HepG2 (cell line): ENCODE data around the gene HPD. TPM values are rescaled to one million over a fixed set of nuclear protein-coding genes. Genes with fewer than 3 reads are reported as not detected.
A peak's percentile ranks its signal among the peaks of the same experiment; 100 is the strongest.

ENCODE experiments used
- ARHGAP35 ChIP-seq: sonication (generic); formaldehyde crosslinking; IDR thresholded peaks from 2 replicates; pipeline ENCODE4 v1.9.0; 2022; ENCODE audit warnings: mild to moderate bottlenecking, inconsistent platforms, moderate library complexity, missing genetic modification reagents, borderline replicate concordance
- CEBPG ChIP-seq: IDR thresholded peaks from 2 replicates; pipeline ENCODE4 v1.6.1; 2016
- DPF2 ChIP-seq: sonication (generic); formaldehyde crosslinking; IDR thresholded peaks from 2 replicates; pipeline ENCODE4 v1.4.0; 2020; ENCODE audit warnings: mild to moderate bottlenecking, low read depth, missing genetic modification reagents, borderline replicate concordance
- KLF11 ChIP-seq: IDR thresholded peaks from 2 replicates; pipeline ENCODE4 v1.6.1; 2016; ENCODE audit warnings: missing compliant biosample characterization
- MYNN ChIP-seq: sonication (generic); formaldehyde crosslinking; IDR thresholded peaks from 2 replicates; pipeline ENCODE4 v1.4.0; 2020; ENCODE audit warnings: mild to moderate bottlenecking, low read depth, missing genetic modification reagents
- MZF1 ChIP-seq: sonication (generic); formaldehyde crosslinking; IDR thresholded peaks from 2 replicates; pipeline ENCODE4 v1.8.1; 2023; ENCODE audit warnings: mild to moderate bottlenecking, missing genetic modification reagents, borderline replicate concordance
- NCOA1 ChIP-seq: sonication (generic); formaldehyde crosslinking; IDR thresholded peaks from 2 replicates; pipeline ENCODE4 v1.9.0; 2021; ENCODE audit warnings: missing genetic modification reagents
- PHF20 ChIP-seq: sonication (generic); formaldehyde crosslinking; IDR thresholded peaks from 2 replicates; pipeline ENCODE4 v1.5.0; 2020; ENCODE audit warnings: mild to moderate bottlenecking, missing genetic modification reagents
- SCMH1 ChIP-seq: sonication (generic); formaldehyde crosslinking; IDR thresholded peaks from 2 replicates; pipeline ENCODE4 v1.9.0; 2021; ENCODE audit warnings: missing genetic modification reagents, mild to moderate bottlenecking, borderline replicate concordance
- SMAD9 ChIP-seq: sonication (generic); formaldehyde crosslinking; IDR thresholded peaks from 2 replicates; pipeline ENCODE4 v1.5.1; 2020; ENCODE audit warnings: mild to moderate bottlenecking, missing genetic modification reagents
- SOX5 ChIP-seq: IDR thresholded peaks from 2 replicates; pipeline ENCODE4 v1.6.1; 2016; ENCODE audit warnings: borderline replicate concordance
- THAP11 ChIP-seq: IDR thresholded peaks from 2 replicates; pipeline ENCODE4 v1.6.1; 2016; ENCODE audit warnings: missing biosample characterization, missing genetic modification reagents
- ZFP82 ChIP-seq: sonication (generic); formaldehyde crosslinking; IDR thresholded peaks from 2 replicates; pipeline ENCODE4 v1.5.1; 2020; ENCODE audit warnings: mild to moderate bottlenecking, missing genetic modification reagents, borderline replicate concordance
- ZNF331 ChIP-seq: sonication (generic); formaldehyde crosslinking; IDR thresholded peaks from 2 replicates; pipeline ENCODE4 v1.4.0; 2020; ENCODE audit warnings: missing genetic modification reagents
- ZNF335 ChIP-seq: sonication (generic); formaldehyde crosslinking; IDR thresholded peaks from 2 replicates; pipeline ENCODE4 v1.4.0; 2020; ENCODE audit warnings: missing genetic modification reagents
- ZSCAN29 ChIP-seq: sonication (generic); formaldehyde crosslinking; conservative IDR thresholded peaks from 2 replicates; pipeline ENCODE4 v1.4.0; 2020; ENCODE audit warnings: mild to moderate bottlenecking, missing genetic modification reagents
- ZSCAN9 ChIP-seq: IDR thresholded peaks from 2 replicates; pipeline ENCODE4 v1.6.1; 2016; ENCODE audit warnings: borderline replicate concordance
- polyA plus RNA-seq, 8 experiments: library from polyadenylated mRNA; depleted of rRNA in 3 of 8; stranded (reverse) in 7 of 8; unstranded in 1 of 8; fragments of >200 nt; fragmentation: Illumina TruSeq in 4 of 8; extraction: Trizol in 4 of 8; gene quantifications; 2 replicates each; pipeline versions ENCODE4 v1.2.1 to v1.2.3, GENCODE V29; 2011 to 2016; ENCODE audit warnings: low read depth in 4 of 8, missing spikeins in 1 of 8, mixed read lengths in 1 of 8; ENCODE audit not compliant: insufficient read depth in 1 of 8
- total RNA-seq, 5 experiments: library from RNA; depleted of rRNA; stranded (reverse); fragments of >200 nt; fragmentation: Illumina TruSeq; extraction: Trizol; gene quantifications; 2 replicates each; pipeline ENCODE4 v1.2.3, GENCODE V29; 2016; ENCODE audit warnings: low read depth in 1 of 5
- TF ChIP-seq, protein P1 (sequence below): sonication (generic); formaldehyde crosslinking; IDR thresholded peaks from 2 replicates; pipeline ENCODE4 v1.4.0; 2020; ENCODE audit warnings: missing genetic modification reagents, mild to moderate bottlenecking, borderline replicate concordance
- TF ChIP-seq, protein P2 (sequence below), 2 experiments: sonication (generic) in 1 of 2; formaldehyde crosslinking in 1 of 2; IDR thresholded peaks; 2 replicates each; pipeline versions ENCODE4 v1.4.0 to v1.6.1; 2018 to 2020; ENCODE audit warnings: missing genetic modification reagents in 2 of 2, borderline replicate concordance in 1 of 2, low read depth in 1 of 2, mild to moderate bottlenecking in 1 of 2, missing biosample characterization in 1 of 2
- TF ChIP-seq, protein P3 (sequence below): sonication (generic); formaldehyde crosslinking; conservative IDR thresholded peaks from 2 replicates; pipeline ENCODE4 v1.8.0; 2022; ENCODE audit warnings: low read depth, missing genetic modification reagents
- TF ChIP-seq, protein P4 (sequence below): sonication (generic); formaldehyde crosslinking; IDR thresholded peaks from 2 replicates; pipeline ENCODE4 v1.4.0; 2020; ENCODE audit warnings: mild to moderate bottlenecking, missing genetic modification reagents

The HPD gene
- total and polyA plus RNA-seq, 2 of the 13 experiments (the other 11 are each of a cell fraction or from before 2014, with no cell fraction given): 120 to 195 TPM

DNA sequence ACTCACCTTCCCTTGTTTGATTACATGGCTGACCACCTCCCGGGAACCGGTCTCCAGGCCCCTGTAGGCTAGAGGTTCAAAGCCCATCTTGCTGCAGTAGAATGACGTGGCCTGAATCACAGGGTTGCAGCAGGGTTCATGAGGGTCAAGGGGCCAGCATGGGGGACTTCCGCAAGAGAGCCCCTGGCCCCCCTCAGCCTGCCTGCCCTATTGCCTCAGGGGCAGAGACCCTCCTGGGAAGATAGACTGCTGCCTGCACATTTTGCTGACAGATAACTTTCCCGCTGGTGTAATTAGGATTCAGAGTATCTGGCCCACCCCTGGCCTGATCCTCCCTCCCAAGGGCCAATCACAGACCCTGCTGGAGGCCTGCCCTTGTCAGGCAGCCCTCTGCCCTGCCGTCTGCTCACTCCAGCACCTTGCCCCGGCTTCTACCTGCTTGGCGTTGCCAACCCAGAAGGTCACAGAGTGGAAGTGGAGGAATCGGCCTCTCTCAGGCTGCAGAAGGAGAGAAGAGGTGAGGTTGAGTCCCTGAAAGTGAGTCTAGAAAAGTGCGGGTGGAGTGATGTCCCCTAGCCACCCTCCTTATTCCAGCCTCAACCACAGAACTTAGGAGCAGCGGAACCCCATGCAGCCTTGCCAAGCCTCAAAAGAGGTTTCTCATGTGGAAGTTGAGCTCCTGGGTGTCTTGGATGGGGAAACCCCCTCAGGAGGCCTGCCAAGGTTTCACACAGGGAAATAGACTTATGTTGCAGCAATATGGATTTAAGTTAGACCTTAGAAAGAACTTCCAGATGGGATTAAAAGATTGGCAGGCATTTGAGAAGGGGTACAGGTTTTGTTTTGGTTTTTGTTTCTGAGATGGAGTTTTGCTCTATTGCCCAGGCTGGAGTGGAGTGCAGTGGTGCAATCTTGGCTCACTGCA lies 1.1 kb downstream of the HPD start (continued):
- no peak for TF ChIP-seq KLF11 (CRISPR knock-in tag)
- no peak for TF ChIP-seq SMAD9 (CRISPR knock-in tag)
- peak; percentile 70; the same call in 1 of the 2 replicates for TF ChIP-seq ZNF335 (CRISPR knock-in tag)
- peak; percentile 76; the same call in 1 of the 2 replicates for TF ChIP-seq DPF2 (CRISPR knock-in tag)
- no peak for TF ChIP-seq NCOA1 (CRISPR knock-in tag)
- no peak for TF ChIP-seq ARHGAP35 (CRISPR knock-in tag)
- no peak for TF ChIP-seq ZSCAN9 (CRISPR knock-in tag)
- 0 out of 2 replicates have a peak, but pooled peaks have one; percentile 53 for TF ChIP-seq THAP11 (CRISPR knock-in tag)
- TF ChIP-seq MZF1 (CRISPR knock-in tag): peak; percentile 27; the same call in 1 of the 2 replicates
- TF ChIP-seq, protein P1, sequence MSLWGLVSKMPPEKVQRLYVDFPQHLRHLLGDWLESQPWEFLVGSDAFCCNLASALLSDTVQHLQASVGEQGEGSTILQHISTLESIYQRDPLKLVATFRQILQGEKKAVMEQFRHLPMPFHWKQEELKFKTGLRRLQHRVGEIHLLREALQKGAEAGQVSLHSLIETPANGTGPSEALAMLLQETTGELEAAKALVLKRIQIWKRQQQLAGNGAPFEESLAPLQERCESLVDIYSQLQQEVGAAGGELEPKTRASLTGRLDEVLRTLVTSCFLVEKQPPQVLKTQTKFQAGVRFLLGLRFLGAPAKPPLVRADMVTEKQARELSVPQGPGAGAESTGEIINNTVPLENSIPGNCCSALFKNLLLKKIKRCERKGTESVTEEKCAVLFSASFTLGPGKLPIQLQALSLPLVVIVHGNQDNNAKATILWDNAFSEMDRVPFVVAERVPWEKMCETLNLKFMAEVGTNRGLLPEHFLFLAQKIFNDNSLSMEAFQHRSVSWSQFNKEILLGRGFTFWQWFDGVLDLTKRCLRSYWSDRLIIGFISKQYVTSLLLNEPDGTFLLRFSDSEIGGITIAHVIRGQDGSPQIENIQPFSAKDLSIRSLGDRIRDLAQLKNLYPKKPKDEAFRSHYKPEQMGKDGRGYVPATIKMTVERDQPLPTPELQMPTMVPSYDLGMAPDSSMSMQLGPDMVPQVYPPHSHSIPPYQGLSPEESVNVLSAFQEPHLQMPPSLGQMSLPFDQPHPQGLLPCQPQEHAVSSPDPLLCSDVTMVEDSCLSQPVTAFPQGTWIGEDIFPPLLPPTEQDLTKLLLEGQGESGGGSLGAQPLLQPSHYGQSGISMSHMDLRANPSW: 0 out of 2 replicates have a peak, but pooled peaks have one; percentile 27
- TF ChIP-seq MYNN (CRISPR knock-in tag): no peak
- TF ChIP-seq, protein P2, sequence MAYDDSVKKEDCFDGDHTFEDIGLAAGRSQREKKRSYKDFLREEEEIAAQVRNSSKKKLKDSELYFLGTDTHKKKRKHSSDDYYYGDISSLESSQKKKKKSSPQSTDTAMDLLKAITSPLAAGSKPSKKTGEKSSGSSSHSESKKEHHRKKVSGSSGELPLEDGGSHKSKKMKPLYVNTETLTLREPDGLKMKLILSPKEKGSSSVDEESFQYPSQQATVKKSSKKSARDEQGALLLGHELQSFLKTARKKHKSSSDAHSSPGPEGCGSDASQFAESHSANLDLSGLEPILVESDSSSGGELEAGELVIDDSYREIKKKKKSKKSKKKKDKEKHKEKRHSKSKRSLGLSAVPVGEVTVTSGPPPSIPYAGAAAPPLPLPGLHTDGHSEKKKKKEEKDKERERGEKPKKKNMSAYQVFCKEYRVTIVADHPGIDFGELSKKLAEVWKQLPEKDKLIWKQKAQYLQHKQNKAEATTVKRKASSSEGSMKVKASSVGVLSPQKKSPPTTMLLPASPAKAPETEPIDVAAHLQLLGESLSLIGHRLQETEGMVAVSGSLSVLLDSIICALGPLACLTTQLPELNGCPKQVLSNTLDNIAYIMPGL (CRISPR knock-in tag; IDR thresholded peaks at IDR 0.05; ENCODE audit: borderline replicate concordance in 1 of 2, low read depth in 1 of 2): peak; percentile 26 to 56; a peak in 2 of 4 replicates
- 0 out of 2 replicates have a peak, but pooled peaks have one; percentile 40 for TF ChIP-seq ZSCAN29
- peak; percentile 79 for TF ChIP-seq CEBPG (CRISPR knock-in tag)
- TF ChIP-seq PHF20 (CRISPR knock-in tag): peak; percentile 68; the same call in 1 of the 2 replicates
- no peak for TF ChIP-seq SCMH1
- TF ChIP-seq ZFP82 (CRISPR knock-in tag): peak; percentile 58; the same call in 1 of the 2 replicates
- TF ChIP-seq ZNF331 (CRISPR knock-in tag): no peak
- peak; percentile 52; the same call in 1 of the 2 replicates for TF ChIP-seq SOX5 (CRISPR knock-in tag)
- TF ChIP-seq, protein P3, sequence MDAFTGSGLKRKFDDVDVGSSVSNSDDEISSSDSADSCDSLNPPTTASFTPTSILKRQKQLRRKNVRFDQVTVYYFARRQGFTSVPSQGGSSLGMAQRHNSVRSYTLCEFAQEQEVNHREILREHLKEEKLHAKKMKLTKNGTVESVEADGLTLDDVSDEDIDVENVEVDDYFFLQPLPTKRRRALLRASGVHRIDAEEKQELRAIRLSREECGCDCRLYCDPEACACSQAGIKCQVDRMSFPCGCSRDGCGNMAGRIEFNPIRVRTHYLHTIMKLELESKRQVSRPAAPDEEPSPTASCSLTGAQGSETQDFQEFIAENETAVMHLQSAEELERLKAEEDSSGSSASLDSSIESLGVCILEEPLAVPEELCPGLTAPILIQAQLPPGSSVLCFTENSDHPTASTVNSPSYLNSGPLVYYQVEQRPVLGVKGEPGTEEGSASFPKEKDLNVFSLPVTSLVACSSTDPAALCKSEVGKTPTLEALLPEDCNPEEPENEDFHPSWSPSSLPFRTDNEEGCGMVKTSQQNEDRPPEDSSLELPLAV: no peak
- TF ChIP-seq, protein P4, sequence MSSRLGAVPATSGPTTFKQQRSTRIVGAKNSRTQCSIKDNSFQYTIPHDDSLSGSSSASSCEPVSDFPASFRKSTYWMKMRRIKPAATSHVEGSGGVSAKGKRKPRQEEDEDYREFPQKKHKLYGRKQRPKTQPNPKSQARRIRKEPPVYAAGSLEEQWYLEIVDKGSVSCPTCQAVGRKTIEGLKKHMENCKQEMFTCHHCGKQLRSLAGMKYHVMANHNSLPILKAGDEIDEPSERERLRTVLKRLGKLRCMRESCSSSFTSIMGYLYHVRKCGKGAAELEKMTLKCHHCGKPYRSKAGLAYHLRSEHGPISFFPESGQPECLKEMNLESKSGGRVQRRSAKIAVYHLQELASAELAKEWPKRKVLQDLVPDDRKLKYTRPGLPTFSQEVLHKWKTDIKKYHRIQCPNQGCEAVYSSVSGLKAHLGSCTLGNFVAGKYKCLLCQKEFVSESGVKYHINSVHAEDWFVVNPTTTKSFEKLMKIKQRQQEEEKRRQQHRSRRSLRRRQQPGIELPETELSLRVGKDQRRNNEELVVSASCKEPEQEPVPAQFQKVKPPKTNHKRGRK: no peak
